HCT116 (cell line): ENCODE measurements around the gene FGD5. TPM values are rescaled to one million over a fixed set of nuclear protein-coding genes. Genes with fewer than 3 reads are reported as not detected.

Experiments
- ATAC-seq: fragments of 200-7000 bp; cut with Tn5 transposase; 2 replicates; pipeline ENCODE4 v1.9.1; 2020; ENCODE audit warnings: mild to moderate bottlenecking, moderate library complexity
- BruUV-seq: library from RNA; stranded (reverse); fragments of 400-500 nt; replicated peaks from 2 replicates; lab custom pipeline; 2021; lab: Mats Ljungman, UMichigan
- CTCF ChIA-PET: fragments of 300-600 bp; sonication (Branson Sonifier 250); formaldehyde crosslinking; loops from one replicate; lab custom pipeline; 2021; ENCODE audit warnings: antibody characterized with exemption; lab: Charles Lee
- POLR2A ChIA-PET: fragments of 300-600, 350-600 bp; sonication (Branson Sonifier 250); formaldehyde crosslinking; loops from one replicate; lab custom pipeline; 2021; ENCODE audit warnings: antibody characterized with exemption; lab: Charles Lee
- RAD21 ChIA-PET, 2 experiments: fragments of 300-600 bp; sonication (Branson Sonifier 250); formaldehyde crosslinking; loops; one replicate each; lab custom pipeline; 2023; ENCODE audit warnings: low total read pairs in 2 of 2; ENCODE audit not compliant: uncharacterized antibody in 2 of 2, unreplicated experiment in 2 of 2, low non-redundant PET in 1 of 2; lab: Charles Lee
- DNase-seq: peaks from one replicate; pipeline ENCODE4 v3.0.0-alpha.2; 2010; ENCODE audit warnings: low read depth, low spot score
- H2AFZ ChIP-seq: fragments of 200-600 bp; shearing (Covaris generic), sonication (generic); 2 replicates; pipeline ENCODE4 v1.6.1; 2017; ENCODE audit warnings: low read depth, mixed run types, mixed read lengths, antibody characterized with exemption, low read length; ENCODE audit not compliant: poor library complexity, severe bottlenecking
- H3K27ac ChIP-seq: 2 replicates; pipeline ENCODE4 v1.5.1; 2012; ENCODE audit warnings: low read depth, low read length
- H3K27me3 ChIP-seq: fragments of 200-600 bp; sonication (generic); 2 replicates; pipeline ENCODE4 v1.6.1; 2016; ENCODE audit warnings: mixed run types, low read length, mixed read lengths; ENCODE audit not compliant: insufficient read depth
- H3K36me3 ChIP-seq, 2 experiments: fragments of 200-500 bp in 1 of 2; fragments of 200-600 bp in 1 of 2; sonication (Bioruptor generic) in 1 of 2; sonication (generic) in 1 of 2; 2 replicates each; pipeline versions ENCODE4 v1.5.1 to v1.6.1; 2014 to 2016; ENCODE audit warnings: low read length in 2 of 2, inconsistent platforms in 1 of 2, mixed read lengths in 1 of 2, mixed run types in 1 of 2; ENCODE audit not compliant: insufficient read depth in 2 of 2, control insufficient read depth in 1 of 2
- H3K4me1 ChIP-seq, 2 experiments: fragments of 200-600 bp in 1 of 2; sonication (generic) in 1 of 2; 2 replicates each; pipeline versions ENCODE4 v1.5.1 to v1.6.1; 2012 to 2017; ENCODE audit warnings: low read length in 2 of 2, inconsistent platforms in 1 of 2, mild to moderate bottlenecking in 1 of 2, mixed read lengths in 1 of 2, mixed run types in 1 of 2, moderate library complexity in 1 of 2; ENCODE audit not compliant: insufficient read depth in 2 of 2, control insufficient read depth in 1 of 2
- H3K4me2 ChIP-seq: fragments of 200-600 bp; sonication (generic); 2 replicates; pipeline ENCODE4 v1.6.1; 2017; ENCODE audit warnings: mixed run types, low read length, mixed read lengths
- H3K4me3 ChIP-seq, 2 experiments: fragments of 200-600 bp in 1 of 2; sonication (generic) in 1 of 2; replicated peaks in 1 of 2; 2 replicates each; pipeline ENCODE4 v1.5.1; 2011 to 2016; ENCODE audit warnings: low read length in 2 of 2, control low read depth in 1 of 2, low read depth in 1 of 2, mild to moderate bottlenecking in 1 of 2, mixed read lengths in 1 of 2, mixed run types in 1 of 2
- H3K79me2 ChIP-seq: fragments of 200-600 bp; sonication (generic); 2 replicates; pipeline ENCODE4 v1.6.1; 2017; ENCODE audit warnings: mild to moderate bottlenecking, mixed run types, low read length, moderate library complexity, mixed read lengths; ENCODE audit not compliant: insufficient read depth
- H3K9ac ChIP-seq: fragments of 200-600 bp; sonication (generic); 2 replicates; pipeline ENCODE4 v1.6.1; 2016; ENCODE audit warnings: low read length, mixed read lengths
- H3K9me2 ChIP-seq: fragments of 200-600 bp; sonication (generic), shearing (Covaris generic); 2 replicates; pipeline ENCODE4 v1.6.1; 2017; ENCODE audit warnings: mixed run types, mild to moderate bottlenecking, moderate library complexity; ENCODE audit not compliant: insufficient read depth
- H3K9me3 ChIP-seq, 2 experiments: fragments of 200-500 bp in 1 of 2; fragments of 200-600 bp in 1 of 2; sonication (Bioruptor generic) in 1 of 2; sonication (generic) in 1 of 2; 2 replicates each; pipeline ENCODE4 v1.6.1; 2014 to 2017; ENCODE audit warnings: low read length in 2 of 2, mixed read lengths in 2 of 2, inconsistent platforms in 1 of 2, low read depth in 1 of 2, mild to moderate bottlenecking in 1 of 2, mixed run types in 1 of 2, moderate library complexity in 1 of 2; ENCODE audit not compliant: control insufficient read depth in 1 of 2, insufficient read depth in 1 of 2
- H4K20me1 ChIP-seq: fragments of 200-600 bp; sonication (generic), shearing (Covaris generic); 2 replicates; pipeline ENCODE4 v1.6.1; 2017; ENCODE audit warnings: mixed run types, mild to moderate bottlenecking, moderate library complexity; ENCODE audit not compliant: insufficient read depth
- CBX3 ChIP-seq: IDR thresholded peaks from 2 replicates; pipeline ENCODE4 v1.6.1; 2012; ENCODE audit warnings: low read depth
- CTCF ChIP-seq, 3 experiments: fragments of 200-600 bp in 1 of 3; sonication (generic) in 1 of 3; IDR thresholded peaks in 2 of 3; conservative IDR thresholded peaks in 1 of 3; 2 replicates each; pipeline ENCODE4 v1.5.1; 2012 to 2017; ENCODE audit warnings: low read depth in 2 of 3, low read length in 2 of 3, antibody characterized with exemption in 1 of 3, borderline replicate concordance in 1 of 3, control low read depth in 1 of 3, mild to moderate bottlenecking in 1 of 3, mixed read lengths in 1 of 3, mixed run types in 1 of 3, moderate library complexity in 1 of 3; ENCODE audit not compliant: insufficient read depth in 1 of 3
- EZH2 ChIP-seq: fragments of 200-600 bp; sonication (generic); IDR thresholded peaks from 2 replicates; pipeline ENCODE4 v1.6.1; 2017; ENCODE audit warnings: antibody characterized with exemption, mixed run types
- MAX ChIP-seq: IDR thresholded peaks from 2 replicates; pipeline ENCODE4 v1.6.1; 2012
- POLR2A ChIP-seq: IDR thresholded peaks from 2 replicates; pipeline ENCODE4 v1.7.0; 2011; ENCODE audit warnings: borderline replicate concordance; ENCODE audit not compliant: insufficient read depth, insufficient read length; ENCODE audit errors: extremely low read depth
- POLR2AphosphoS5 ChIP-seq: IDR thresholded peaks from 2 replicates; pipeline ENCODE4 v1.6.1; 2011; ENCODE audit warnings: mild to moderate bottlenecking, low read depth, low read length, moderate library complexity
- SP1 ChIP-seq: IDR thresholded peaks from 2 replicates; pipeline ENCODE4 v1.6.1; 2012; ENCODE audit warnings: low read depth
- ZFX ChIP-seq: fragments of 450-650 bp; IDR thresholded peaks from 2 replicates; pipeline ENCODE4 v1.6.1; 2017
- ZNF274 ChIP-seq: fragments of 200-500 bp; sonication (Bioruptor generic); IDR thresholded peaks from 2 replicates; pipeline ENCODE4 v1.6.1; 2014; ENCODE audit warnings: mild to moderate bottlenecking, low read depth, low read length, inconsistent platforms
- intact Hi-C: fragments of 100-400 bp; cut with micrococcal nuclease; formaldehyde crosslinking; loops from 2 replicates; pipeline ENCODE4 v1.10.0; 2022
- total RNA-seq: library from RNA; stranded (reverse); gene quantifications from one replicate; pipeline ENCODE4 v1.2.1, GENCODE V29; 2021; ENCODE audit not compliant: unreplicated experiment

The FGD5 gene
- total RNA-seq, 1 experiment from 2014 or later = 0.22 TPM

GRCh38 chr3:14787630-14788029, 31.1 kb upstream of the FGD5 start:
- H4K20me1 ChIP-seq = no peaks in the 10 kb centered on the region
- ATAC-seq (no peak), DNase-seq (no peak)
- no peaks in the 10 kb centered on the region for H3K9me2 ChIP-seq
- no peaks in the 10 kb centered on the region for H3K79me2 ChIP-seq
- H3K36me3 ChIP-seq = no peaks in the 10 kb centered on the region
- no peak overlapping the region for H3K9ac ChIP-seq
- no peak overlapping the region for H3K4me2 ChIP-seq
- ChIA-PET CTCF (interaction anchor here (0.7 to 0.9 kb wide), 2 partner anchors 133 to 135 kb away, joined by 3 read pairs; no protein-coding TSS in a partner anchor), RAD21 (no interaction called here), POLR2A (no interaction called here)
- intact Hi-C loops = no loop called here
- no peaks in the 10 kb centered on the region for H3K9me3 ChIP-seq
- H3K4me3 ChIP-seq = no peak overlapping the region
- peaks cover 0 to 8% of the 10 kb centered on the region in 2 experiments; a peak in 1 of 4 replicates for H3K4me1 ChIP-seq
- H3K27ac ChIP-seq = no peak overlapping the region
- TF ChIP-seq EZH2 (no peak), POLR2A (no peak)
- BruUV-seq = no TSS peak
- no peak overlapping the region for H2AFZ ChIP-seq
- no peaks in the 10 kb centered on the region for H3K27me3 ChIP-seq

GRCh38 chr3:14788644-14789043, 30.1 kb upstream of the FGD5 start:
- Histone ChIP-seq H2AFZ (no peak overlapping the region), H3K36me3 (no peaks in the 10 kb centered on the region), H3K27ac (no peak overlapping the region), H3K4me1 (peaks cover 0 to 8% of the 10 kb centered on the region in 2 experiments; a peak in 1 of 4 replicates), H3K9me2 (no peaks in the 10 kb centered on the region), H3K4me3 (no peak overlapping the region), H3K9me3 (no peaks in the 10 kb centered on the region)
- RAD21 ChIA-PET = no interaction called here
- CTCF ChIA-PET = interaction anchor here (1.0 to 1.1 kb wide), 2 partner anchors 8 to 132 kb away, joined by 3 to 5 read pairs; no protein-coding TSS in a partner anchor
- BruUV-seq = no TSS peak
- POLR2A ChIA-PET = no interaction called here
- TF ChIP-seq MAX (no peak), ZNF274 (no peak), SP1 (no peak), CTCF (IDR thresholded peaks at IDR 0.05 in 2 of 3, conservative IDR thresholded peaks at IDR 0.05 in 1 of 3; ENCODE audit: borderline replicate concordance in 1 of 3, insufficient read depth in 1 of 3, low read depth in 2 of 3, low read length in 2 of 3) (no peak), CBX3 (no peak), POLR2AphosphoS5 (no peak), ZFX (no peak)
- TF ChIP-seq, all 23 proteins: peak for 0
- H3K4me2 ChIP-seq = no peak overlapping the region
- no peak for DNase-seq
- no peaks in the 10 kb centered on the region for H3K79me2 ChIP-seq
- H3K9ac ChIP-seq = no peak overlapping the region
- no peak for ATAC-seq
- H3K27me3 ChIP-seq = no peaks in the 10 kb centered on the region
- intact Hi-C loops = no loop called here
- no peaks in the 10 kb centered on the region for H4K20me1 ChIP-seq
